Pancreas (tissue), 10 donors: ENCODE results near the gene APBA1. TPM values are rescaled to one million over a fixed set of nuclear protein-coding genes. Genes with fewer than 3 reads are reported as not detected.

Source experiments
- ATAC-seq, 4 donors: fragments of 200-7000 bp; cut with Tn5 transposase; one replicate each; pipeline versions ENCODE4 v1.8.0 to v1.9.1; 2020; ENCODE audit warnings: mild to moderate bottlenecking in 4 of 4, moderate library complexity in 4 of 4
- DNase-seq, 6 donors: peaks; one replicate each; pipeline ENCODE4 v3.0.0-alpha.2; 2020
- FAIRE-seq: peaks from 2 replicates; lab custom pipeline; 2012; peaks lifted over from hg19 to GRCh38; lab: Jason Lieb, UNC
- H3K27ac ChIP-seq, 4 donors: fragments of 200-600 bp; sonication (generic); 1 replicate in 3 of 4; 2 replicates in 1 of 4; pipeline versions ENCODE4 v1.5.0 to v1.8.0; 2020
- H3K27me3 ChIP-seq, 4 donors: fragments of 200-600 bp; one replicate each; pipeline ENCODE4 v1.8.0; 2021
- H3K36me3 ChIP-seq, 3 donors: fragments of 200-600 bp; sonication (generic) in 1 of 3; one replicate each; pipeline versions ENCODE4 v1.5.0 to v1.8.0; 2020 to 2021
- H3K4me1 ChIP-seq, 3 donors: fragments of 200-600 bp; one replicate each; pipeline ENCODE4 v1.8.0; 2021
- H3K4me3 ChIP-seq, 4 donors: fragments of 200-600 bp; sonication (generic) in 2 of 4; one replicate each; pipeline versions ENCODE4 v1.5.0 to v1.8.0; 2020 to 2021
- H3K9me3 ChIP-seq, 4 donors: fragments of 200-600 bp; one replicate each; pipeline ENCODE4 v1.8.0; 2021
- WGBS, 2 donors: extraction: QIAGEN DNeasy Blood & Tissue Kit; methylation state at CpG; one replicate each; pipeline ENCODE4 v1.1.7; 2013; 5-methylcytosine and 5-hydroxymethylcytosine counted together
- intact Hi-C, 3 donors: fragments of 100-400 bp; cut with DNase I; formaldehyde crosslinking; loops; one replicate each; pipeline versions ENCODE4 v1.11.1 to v1.14.2; 2022
- polyA plus RNA-seq, 2 donors: library from polyadenylated mRNA; stranded (reverse); fragments of 200-250 nt; gene quantifications; one replicate each; pipeline ENCODE4 v1.2.3, GENCODE V29; 2013
- total RNA-seq, 6 donors: library from RNA; stranded (reverse); fragmentation: NEBNext Ultra II Directional in 4 of 6; extraction: Animal tissue kit (Norgen Biotek cat#: 25700) in 4 of 6; gene quantifications; one replicate each; pipeline versions ENCODE4 v1.2.1 to v1.2.4, GENCODE V29; 2021 to 2023
- TF ChIP-seq, protein P1 (sequence below), 4 donors: fragments of 200-600 bp; sonication (generic) in 3 of 4; IDR thresholded peaks; one replicate each; pipeline versions ENCODE4 v1.5.0 to v1.8.0; 2021; ENCODE audit warnings: antibody characterized with exemption in 4 of 4
- donor health status: healthy with polysubstance abuse.
- donor health status: DM: no; HTN: no; CAD: no; lungs with moderate emphysema.
- donor health status: DM: no; HTN: no; CAD: no.
- donor health status: control.
- donor health status: control.
- donor health status: Bipolar disorder and iron deficiency.
- donor health status: DM: yes; HTN: yes; CAD: no.
- donor health status: DM: no; HTN: no; CAD: no.
- donor health status: DM: no; HTN: no; CAD: no.
- donor health status: DM: yes; HTN: yes; CAD: no.

Gene APBA1
- total and polyA plus RNA-seq, 8 donors, result 0.68 to 3.2 (median 2.2) TPM

DNA sequence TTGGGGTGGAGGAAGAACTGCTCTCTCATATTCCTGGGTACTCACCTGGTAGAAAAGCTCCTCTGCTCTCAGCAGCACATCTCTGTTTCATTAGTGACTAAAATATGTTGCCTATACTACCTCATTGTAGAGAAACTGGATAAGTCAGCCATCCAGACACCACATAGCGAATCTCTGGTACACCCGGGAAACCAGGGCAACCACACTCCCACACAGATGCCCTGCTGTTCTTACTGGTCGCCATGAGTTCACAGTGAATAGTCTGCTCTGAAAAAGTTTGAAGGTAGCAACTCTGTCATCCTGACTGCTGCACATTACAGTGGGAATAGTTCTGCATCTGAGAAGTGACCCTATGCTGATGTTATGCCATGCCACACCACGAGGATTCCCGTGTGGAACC lies 212.2 kb downstream of the APBA1 start:
- Histone ChIP-seq H3K27me3 (no peaks in the 10 kb centered on the region), H3K4me3 (no peak overlapping the region), H3K27ac (no peak overlapping the region), H3K36me3 (no peaks in the 10 kb centered on the region), H3K4me1 (no peaks in the 10 kb centered on the region), H3K9me3 (no peaks in the 10 kb centered on the region)
- no peak for ATAC-seq
- no peak for DNase-seq
- TF ChIP-seq, protein P1, sequence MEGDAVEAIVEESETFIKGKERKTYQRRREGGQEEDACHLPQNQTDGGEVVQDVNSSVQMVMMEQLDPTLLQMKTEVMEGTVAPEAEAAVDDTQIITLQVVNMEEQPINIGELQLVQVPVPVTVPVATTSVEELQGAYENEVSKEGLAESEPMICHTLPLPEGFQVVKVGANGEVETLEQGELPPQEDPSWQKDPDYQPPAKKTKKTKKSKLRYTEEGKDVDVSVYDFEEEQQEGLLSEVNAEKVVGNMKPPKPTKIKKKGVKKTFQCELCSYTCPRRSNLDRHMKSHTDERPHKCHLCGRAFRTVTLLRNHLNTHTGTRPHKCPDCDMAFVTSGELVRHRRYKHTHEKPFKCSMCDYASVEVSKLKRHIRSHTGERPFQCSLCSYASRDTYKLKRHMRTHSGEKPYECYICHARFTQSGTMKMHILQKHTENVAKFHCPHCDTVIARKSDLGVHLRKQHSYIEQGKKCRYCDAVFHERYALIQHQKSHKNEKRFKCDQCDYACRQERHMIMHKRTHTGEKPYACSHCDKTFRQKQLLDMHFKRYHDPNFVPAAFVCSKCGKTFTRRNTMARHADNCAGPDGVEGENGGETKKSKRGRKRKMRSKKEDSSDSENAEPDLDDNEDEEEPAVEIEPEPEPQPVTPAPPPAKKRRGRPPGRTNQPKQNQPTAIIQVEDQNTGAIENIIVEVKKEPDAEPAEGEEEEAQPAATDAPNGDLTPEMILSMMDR (IDR thresholded peaks at IDR 0.05), result no peak
- intact Hi-C loops, result no loop called here
- 82 to 92% methylated on average over 5 of the region's 5 CpGs for WGBS, 2 donors
- FAIRE-seq, result no peak

- H3K27me3 ChIP-seq, result no peaks in the 10 kb centered on the region
- intact Hi-C loops, result no loop called here
- no peak for FAIRE-seq
- no peak for ATAC-seq
- H3K9me3 ChIP-seq, result no peaks in the 10 kb centered on the region
- no peak for DNase-seq
- WGBS, 2 donors, result 93 to 96% methylated on average over 3 of the region's 3 CpGs
- no peaks in the 10 kb centered on the region for H3K4me1 ChIP-seq
- TF ChIP-seq, protein P1 (IDR thresholded peaks at IDR 0.05), result no peak
- H3K36me3 ChIP-seq, result no peaks in the 10 kb centered on the region
- H3K4me3 ChIP-seq, result no peak overlapping the region
- H3K27ac ChIP-seq, result no peak overlapping the region
Measured at GRCh38 chr9:69458176-69458575, 214.0 kb downstream of the APBA1 start.

GRCh38 chr9:69456201-69456600 lies 216.0 kb downstream of the APBA1 start:
- H3K36me3 ChIP-seq, result no peaks in the 10 kb centered on the region

GRCh38 chr9:69455311-69455710 lies 216.9 kb downstream of the APBA1 start:
- Histone ChIP-seq H3K4me1 (no peaks in the 10 kb centered on the region), H3K4me3 (no peak overlapping the region), H3K27ac (no peak overlapping the region), H3K9me3 (no peaks in the 10 kb centered on the region), H3K27me3 (no peaks in the 10 kb centered on the region), H3K36me3 (no peaks in the 10 kb centered on the region)
- TF ChIP-seq, protein P1 (IDR thresholded peaks at IDR 0.05), result no peak
- ATAC-seq (no peak), FAIRE-seq (no peak), DNase-seq (no peak)
- 97 to 100% methylated on average over 2 of the region's 2 CpGs for WGBS, 2 donors
- intact Hi-C loops, result no loop called here

More at GRCh38 chr9:69456201-69456600, 216.0 kb downstream of the APBA1 start:
- intact Hi-C loops, result no loop called here
- DNase-seq, result no peak
- ATAC-seq, result no peak
- no peaks in the 10 kb centered on the region for H3K9me3 ChIP-seq
- TF ChIP-seq, protein P1 (IDR thresholded peaks at IDR 0.05), result no peak
- no peak overlapping the region for H3K4me3 ChIP-seq
- H3K27me3 ChIP-seq, result no peaks in the 10 kb centered on the region
- WGBS, 2 donors, result 92% methylated on average over 15 of the region's 15 CpGs
- FAIRE-seq, result no peak
- no peak overlapping the region for H3K27ac ChIP-seq
- H3K4me1 ChIP-seq, result no peaks in the 10 kb centered on the region

GRCh38 chr9:69454321-69454720 lies 217.8 kb downstream of the APBA1 start:
- no peak overlapping the region for H3K27ac ChIP-seq
- no peaks in the 10 kb centered on the region for H3K36me3 ChIP-seq
- intact Hi-C loops, result no loop called here
- 55 to 68% methylated on average over 2 of the region's 2 CpGs for WGBS, 2 donors
- H3K27me3 ChIP-seq, result no peaks in the 10 kb centered on the region
- no peaks in the 10 kb centered on the region for H3K4me1 ChIP-seq
- no peak overlapping the region for H3K4me3 ChIP-seq
- ATAC-seq, result no peak
- FAIRE-seq, result no peak
- TF ChIP-seq, protein P1 (IDR thresholded peaks at IDR 0.05), result no peak
- H3K9me3 ChIP-seq, result no peaks in the 10 kb centered on the region
- DNase-seq, result no peak
